Fibroblast of mammary gland (primary cell): ENCODE measurements around the gene SHISA8.
A peak's percentile ranks its signal among the peaks of the same experiment; 100 is the strongest.
"Not testable (repeated sequence)": the region's sequence is repeated elsewhere in the genome, so short reads cannot be mapped to it uniquely, and the experiment has no call there.

ENCODE experiments used
- DNase-seq: peaks from one replicate; pipeline ENCODE4 v3.0.0-alpha.2; 2010; ENCODE audit warnings: low read depth
- H3K4me3 ChIP-seq: 2 replicates; pipeline ENCODE4 v1.5.1; 2011; ENCODE audit warnings: low read depth, mild to moderate bottlenecking, low read length, moderate library complexity; ENCODE audit not compliant: control insufficient read depth
- CTCF ChIP-seq: conservative IDR thresholded peaks from 2 replicates; pipeline ENCODE4 v1.5.1; 2011; ENCODE audit warnings: low read depth, low read length, inconsistent platforms; ENCODE audit not compliant: control insufficient read depth, insufficient read depth

The SHISA8 gene

GRCh38 chr22:41873391-41873790 is 41.5 kb downstream of the SHISA8 start:
- DNase-seq, result no peak
- TF ChIP-seq CTCF, result no peak
- H3K4me3 ChIP-seq, result no peak overlapping the region

GRCh38 chr22:41870786-41871185 is 44.1 kb downstream of the SHISA8 start:
- DNase-seq, result no peak
- H3K4me3 ChIP-seq, result no peak overlapping the region
- no peak for TF ChIP-seq CTCF

- not testable (repeated sequence) for H3K4me3 ChIP-seq, DNase-seq
Measured at GRCh38 chr22:41870081-41870480, 44.8 kb downstream of the SHISA8 start.

GRCh38 chr22:41868556-41868955 is 46.3 kb downstream of the SHISA8 start:
- no peak for DNase-seq
- no peak overlapping the region for H3K4me3 ChIP-seq
- no peak for TF ChIP-seq CTCF

- peak; percentile 52 for DNase-seq
- H3K4me3 ChIP-seq, result no peak overlapping the region
Measured at GRCh38 chr22:41863472-41863871, 51.4 kb downstream of the SHISA8 start.

GRCh38 chr22:41862530-41863266 is 52.2 kb downstream of the SHISA8 start:
- no peak for TF ChIP-seq CTCF
- DNase-seq, result peak; percentile 43
- no peak overlapping the region for H3K4me3 ChIP-seq

More at GRCh38 chr22:41863472-41863871, 51.4 kb downstream of the SHISA8 start:
- no peak for TF ChIP-seq CTCF

- no peak for TF ChIP-seq CTCF
- no peak overlapping the region for H3K4me3 ChIP-seq
- DNase-seq, result peak; percentile 30
Measured at GRCh38 chr22:41862160-41862529, 52.7 kb downstream of the SHISA8 start.
